HG02970 (cell line): Measurements from ENCODE around the gene NRG3.

Source experiments
- ATAC-seq: cut with Tn5 transposase; IDR thresholded peaks from one replicate; pipeline ENCODE4 v1.9.1; 2021; ENCODE audit warnings: mild to moderate bottlenecking, moderate library complexity, moderate number of reproducible peaks; ENCODE audit not compliant: unreplicated experiment, low FRiP score

Gene NRG3

GRCh38 chr10:82440775-82441174 lies 565.8 kb downstream of the NRG3 start:
- no peak for ATAC-seq

- ATAC-seq: no peak
Observed at GRCh38 chr10:82452046-82452445, 577.1 kb downstream of the NRG3 start.

- ATAC-seq: no peak
Observed at GRCh38 chr10:82452676-82453075, 577.7 kb downstream of the NRG3 start.

- ATAC-seq: no peak
Observed at GRCh38 chr10:82453678-82454293, 578.8 kb downstream of the NRG3 start.

- no peak for ATAC-seq
Observed at GRCh38 chr10:82462910-82463551, 588.0 kb downstream of the NRG3 start.

GRCh38 chr10:82463614-82464013 lies 588.6 kb downstream of the NRG3 start:
- ATAC-seq: no peak

- no peak for ATAC-seq
Observed at GRCh38 chr10:82464191-82464818, 589.3 kb downstream of the NRG3 start.

GRCh38 chr10:82464966-82465365 lies 590.0 kb downstream of the NRG3 start:
- no peak for ATAC-seq

GRCh38 chr10:82468453-82468852 lies 593.5 kb downstream of the NRG3 start:
- ATAC-seq: no peak

GRCh38 chr10:82472406-82473335 lies 597.7 kb downstream of the NRG3 start:
- ATAC-seq: no peak

GRCh38 chr10:82477776-82478175 lies 602.8 kb downstream of the NRG3 start:
- no peak for ATAC-seq

GRCh38 chr10:82492647-82493046 lies 617.7 kb downstream of the NRG3 start:
- ATAC-seq: no peak

- no peak for ATAC-seq
Observed at GRCh38 chr10:82496114-82496513, 621.1 kb downstream of the NRG3 start.

- ATAC-seq: no peak
Observed at GRCh38 chr10:82497439-82497838, 622.4 kb downstream of the NRG3 start.

- ATAC-seq: no peak
Observed at GRCh38 chr10:82498976-82499375, 624.0 kb downstream of the NRG3 start.

GRCh38 chr10:82505009-82505408 lies 630.0 kb downstream of the NRG3 start:
- no peak for ATAC-seq

GRCh38 chr10:82506680-82507376 lies 631.8 kb downstream of the NRG3 start:
- no peak for ATAC-seq

GRCh38 chr10:82515256-82515655 lies 640.3 kb downstream of the NRG3 start:
- no peak for ATAC-seq

- ATAC-seq: no peak
Observed at GRCh38 chr10:82529062-82529461, 654.1 kb downstream of the NRG3 start.

GRCh38 chr10:82535457-82535856 lies 660.5 kb downstream of the NRG3 start:
- ATAC-seq: no peak
